Nephron progenitor cell (in vitro differentiated cells): Measurements from ENCODE around the gene PTPN1.

ENCODE experiments used
- DNase-seq: peaks from one replicate; pipeline ENCODE4 v3.0.0; 2021
- H3K27ac Mint-ChIP-seq: 2 replicates; pipeline ENCODE4 v1.8.0; 2021; ENCODE audit warnings: mild to moderate bottlenecking, moderate library complexity, mixed read lengths
- H3K27me3 Mint-ChIP-seq: 2 replicates; pipeline ENCODE4 v1.8.0; 2021; ENCODE audit warnings: mild to moderate bottlenecking, low read depth, mixed read lengths; ENCODE audit not compliant: poor library complexity
- H3K36me3 Mint-ChIP-seq: 2 replicates; pipeline ENCODE4 v1.8.0; 2021; ENCODE audit warnings: low read depth, mixed read lengths
- H3K4me1 Mint-ChIP-seq: 2 replicates; pipeline ENCODE4 v1.8.0; 2021; ENCODE audit warnings: mixed read lengths
- H3K4me3 Mint-ChIP-seq: 2 replicates; pipeline ENCODE4 v1.8.0; 2021; ENCODE audit warnings: mild to moderate bottlenecking, moderate library complexity, mixed read lengths
- H3K9me3 Mint-ChIP-seq: 2 replicates; pipeline ENCODE4 v1.8.0; 2021; ENCODE audit warnings: mild to moderate bottlenecking, moderate library complexity, mixed read lengths
- TF ChIP-seq, protein P1 (sequence below): fragments of 200-600 bp; sonication (generic); IDR thresholded peaks from 2 replicates; pipeline ENCODE4 v1.5.0; 2021; ENCODE audit warnings: antibody characterized with exemption

The PTPN1 gene

GRCh38 chr20:50578778-50579165 is 68.6 kb downstream of the PTPN1 start:
- Mint-ChIP-seq H3K4me1 (peaks cover 17% of the 10 kb centered on the region), H3K27ac (no peak overlapping the region), H3K27me3 (peaks cover 3% of the 10 kb centered on the region), H3K9me3 (no peaks in the 10 kb centered on the region), H3K4me3 (no peak overlapping the region), H3K36me3 (peaks cover 83% of the 10 kb centered on the region)
- TF ChIP-seq, protein P1, sequence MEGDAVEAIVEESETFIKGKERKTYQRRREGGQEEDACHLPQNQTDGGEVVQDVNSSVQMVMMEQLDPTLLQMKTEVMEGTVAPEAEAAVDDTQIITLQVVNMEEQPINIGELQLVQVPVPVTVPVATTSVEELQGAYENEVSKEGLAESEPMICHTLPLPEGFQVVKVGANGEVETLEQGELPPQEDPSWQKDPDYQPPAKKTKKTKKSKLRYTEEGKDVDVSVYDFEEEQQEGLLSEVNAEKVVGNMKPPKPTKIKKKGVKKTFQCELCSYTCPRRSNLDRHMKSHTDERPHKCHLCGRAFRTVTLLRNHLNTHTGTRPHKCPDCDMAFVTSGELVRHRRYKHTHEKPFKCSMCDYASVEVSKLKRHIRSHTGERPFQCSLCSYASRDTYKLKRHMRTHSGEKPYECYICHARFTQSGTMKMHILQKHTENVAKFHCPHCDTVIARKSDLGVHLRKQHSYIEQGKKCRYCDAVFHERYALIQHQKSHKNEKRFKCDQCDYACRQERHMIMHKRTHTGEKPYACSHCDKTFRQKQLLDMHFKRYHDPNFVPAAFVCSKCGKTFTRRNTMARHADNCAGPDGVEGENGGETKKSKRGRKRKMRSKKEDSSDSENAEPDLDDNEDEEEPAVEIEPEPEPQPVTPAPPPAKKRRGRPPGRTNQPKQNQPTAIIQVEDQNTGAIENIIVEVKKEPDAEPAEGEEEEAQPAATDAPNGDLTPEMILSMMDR, result no peak
- no peak for DNase-seq

DNA sequence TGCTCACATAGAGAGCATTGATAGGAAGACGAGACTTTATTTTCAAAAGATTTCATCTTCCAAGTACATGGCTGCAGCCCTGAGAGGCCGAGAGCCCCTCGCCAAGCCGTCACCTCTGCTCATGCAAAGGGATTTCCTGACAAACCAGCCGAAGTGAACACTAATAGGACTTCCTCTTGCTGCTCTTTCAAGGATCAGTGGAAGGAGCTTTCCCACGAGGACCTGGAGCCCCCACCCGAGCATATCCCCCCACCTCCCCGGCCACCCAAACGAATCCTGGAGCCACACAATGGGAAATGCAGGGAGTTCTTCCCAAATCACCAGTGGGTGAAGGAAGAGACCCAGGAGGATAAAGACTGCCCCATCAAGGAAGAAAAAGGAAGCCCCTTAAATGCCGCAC is 69.3 kb downstream of the PTPN1 start:
- no peak for DNase-seq
- no peak overlapping the region for H3K4me3 Mint-ChIP-seq
- no peaks in the 10 kb centered on the region for H3K27me3 Mint-ChIP-seq
- peaks cover 17% of the 10 kb centered on the region for H3K4me1 Mint-ChIP-seq
- peaks cover 77% of the 10 kb centered on the region for H3K36me3 Mint-ChIP-seq
- no peaks in the 10 kb centered on the region for H3K9me3 Mint-ChIP-seq
- TF ChIP-seq, protein P1, result no peak
- H3K27ac Mint-ChIP-seq, result peak overlapping the region; percentile 77

- Mint-ChIP-seq H3K27ac (no peak overlapping the region), H3K9me3 (no peaks in the 10 kb centered on the region), H3K4me3 (no peak overlapping the region), H3K27me3 (no peaks in the 10 kb centered on the region), H3K4me1 (peaks cover 20% of the 10 kb centered on the region), H3K36me3 (peaks cover 76% of the 10 kb centered on the region)
- peak; percentile 80 for DNase-seq
- TF ChIP-seq, protein P1, result peak; percentile 81
Measured at GRCh38 chr20:50580016-50580747, 70.0 kb downstream of the PTPN1 start.

DNA sequence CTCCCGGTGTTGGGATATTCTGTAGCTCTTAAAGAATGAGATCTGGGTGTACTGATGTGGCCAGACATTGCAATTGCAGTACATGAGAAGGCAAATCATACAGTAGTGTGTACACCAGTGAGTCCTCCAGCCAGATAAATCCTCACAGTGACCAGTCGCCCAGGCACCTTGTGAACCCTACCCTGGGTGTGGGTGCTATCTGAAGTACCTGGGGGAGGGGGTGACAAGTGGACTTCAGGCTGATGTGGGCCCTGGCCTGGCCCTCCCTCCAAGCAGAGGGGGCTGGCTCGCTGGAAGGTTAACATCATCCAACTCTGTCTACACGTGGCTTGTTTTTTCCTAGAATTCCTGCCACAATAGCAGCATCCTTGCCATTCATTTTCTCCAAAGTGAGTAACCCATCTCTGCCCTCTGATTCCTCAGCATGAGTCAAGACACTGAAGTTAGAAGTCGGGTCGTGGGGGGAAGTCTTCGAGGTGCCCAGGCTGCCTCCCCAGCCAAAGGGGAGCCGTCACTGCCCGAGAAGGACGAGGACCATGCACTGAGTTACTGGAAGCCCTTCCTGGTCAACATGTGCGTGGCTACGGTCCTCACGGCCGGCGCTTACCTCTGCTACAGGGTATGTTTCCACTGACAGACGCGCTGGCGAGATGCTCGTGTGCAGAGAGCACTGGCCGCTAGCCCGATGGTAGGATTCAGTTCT is 70.8 kb downstream of the PTPN1 start:
- DNase-seq, result no peak
- Mint-ChIP-seq H3K4me3 (no peak overlapping the region), H3K9me3 (no peaks in the 10 kb centered on the region), H3K36me3 (peaks cover 75% of the 10 kb centered on the region), H3K27me3 (no peaks in the 10 kb centered on the region), H3K27ac (no peak overlapping the region), H3K4me1 (peaks cover 26% of the 10 kb centered on the region)
- TF ChIP-seq, protein P1, result no peak

DNA sequence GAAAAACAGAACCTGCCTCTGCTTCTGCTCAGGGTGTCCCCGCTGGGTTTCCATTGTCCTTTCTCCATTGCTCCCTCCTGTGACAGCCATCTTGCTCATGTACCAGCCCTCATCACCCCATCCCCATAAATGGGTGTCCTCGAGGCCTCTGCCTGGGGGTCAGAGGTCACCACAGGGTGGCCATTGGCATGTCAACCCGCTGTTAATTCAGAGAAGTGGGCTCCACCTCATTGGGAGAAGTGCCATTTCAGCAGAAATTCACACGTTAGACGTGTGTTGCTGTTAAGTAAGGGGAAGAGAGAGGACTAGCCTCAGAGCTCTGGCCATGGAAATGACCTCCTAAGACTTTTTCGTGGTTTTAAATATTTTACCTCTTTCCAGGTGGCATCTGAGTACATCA is 71.9 kb downstream of the PTPN1 start:
- no peaks in the 10 kb centered on the region for H3K9me3 Mint-ChIP-seq
- H3K27me3 Mint-ChIP-seq, result no peaks in the 10 kb centered on the region
- peaks cover 26% of the 10 kb centered on the region for H3K4me1 Mint-ChIP-seq
- no peak for DNase-seq
- no peak overlapping the region for H3K27ac Mint-ChIP-seq
- TF ChIP-seq, protein P1, result no peak
- H3K4me3 Mint-ChIP-seq, result no peak overlapping the region
- H3K36me3 Mint-ChIP-seq, result peaks cover 75% of the 10 kb centered on the region
